H1 (cell line): ENCODE measurements around the gene ZNF598. TPM values are rescaled to one million over a fixed set of nuclear protein-coding genes. Genes with fewer than 3 reads are reported as not detected.

Experiments used
- CTCF ChIA-PET: fragments of 300-600 bp; sonication (Branson Sonifier 250); formaldehyde crosslinking; loops from one replicate; lab custom pipeline; 2021; ENCODE audit not compliant: partially characterized antibody; lab: Charles Lee
- POLR2A ChIA-PET: fragments of 300-600 bp; sonication (Branson Sonifier 250); formaldehyde crosslinking; loops from one replicate; lab custom pipeline; 2021; ENCODE audit warnings: inconsistent platforms; ENCODE audit not compliant: partially characterized antibody; lab: Charles Lee
- DNase-seq, 2 experiments: peaks; one replicate each; pipeline versions ENCODE4 v3.0.0 to v3.0.0-alpha.2; 2010 to 2022; ENCODE audit warnings: low spot score in 2 of 2, low read depth in 1 of 2, mixed read lengths in 1 of 2
- FAIRE-seq: peaks from 2 replicates; lab custom pipeline; 2011; peaks lifted over from hg19 to GRCh38; lab: Jason Lieb, UNC
- H2AFZ ChIP-seq: 2 replicates; pipeline ENCODE4 v1.8.1; 2012; ENCODE audit warnings: low read length, inconsistent platforms
- H2AK5ac ChIP-seq: 2 replicates; pipeline ENCODE4 v1.6.1; 2013; ENCODE audit warnings: low read depth, low read length
- H2BK120ac ChIP-seq: replicated peaks from 2 replicates; pipeline ENCODE3; 2013; ENCODE audit warnings: low read depth, low read length, inconsistent platforms
- H2BK12ac ChIP-seq: 2 replicates; pipeline ENCODE4 v1.6.1; 2013; ENCODE audit warnings: low read depth, low read length
- H2BK15ac ChIP-seq: 2 replicates; pipeline ENCODE4 v1.6.1; 2013; ENCODE audit warnings: low read length
- H2BK20ac ChIP-seq: 2 replicates; pipeline ENCODE4 v1.6.1; 2013; ENCODE audit warnings: low read length
- H2BK5ac ChIP-seq: 2 replicates; pipeline ENCODE4 v1.6.1; 2013; ENCODE audit warnings: low read depth, low read length
- H3K14ac ChIP-seq: 2 replicates; pipeline ENCODE4 v1.6.1; 2013; ENCODE audit warnings: inconsistent platforms; ENCODE audit not compliant: insufficient read length
- H3K18ac ChIP-seq: 2 replicates; pipeline ENCODE4 v1.6.1; 2013; ENCODE audit warnings: low read length; ENCODE audit errors: extremely low read depth
- H3K23ac ChIP-seq: 2 replicates; pipeline ENCODE4 v1.6.1; 2013; ENCODE audit warnings: inconsistent platforms; ENCODE audit not compliant: insufficient read length
- H3K23me2 ChIP-seq: 2 replicates; pipeline ENCODE4 v1.6.1; 2013; ENCODE audit warnings: low read depth, low read length
- H3K27ac ChIP-seq: 2 replicates; pipeline ENCODE4 v1.6.1; 2011; ENCODE audit warnings: low read depth, low read length, inconsistent platforms
- H3K27me3 ChIP-seq, 4 experiments: replicated peaks in 1 of 4; 1 replicate in 1 of 4; 2 replicates in 3 of 4; pipeline versions ENCODE4 v1.6.1 to v1.8.1; 2011 to 2013; ENCODE audit warnings: low read length in 3 of 4, mild to moderate bottlenecking in 3 of 4, inconsistent platforms in 2 of 4, mixed read lengths in 2 of 4, moderate library complexity in 1 of 4; ENCODE audit not compliant: control insufficient read depth in 3 of 4, insufficient read depth in 3 of 4; ENCODE audit errors: extremely low read depth in 1 of 4
- H3K36me3 ChIP-seq, 4 experiments: 2 replicates each; pipeline versions ENCODE4 v1.6.1 to v1.8.1; 2011 to 2013; ENCODE audit warnings: mild to moderate bottlenecking in 4 of 4, low read length in 3 of 4, moderate library complexity in 2 of 4, control low read depth in 1 of 4, inconsistent platforms in 1 of 4; ENCODE audit not compliant: insufficient read depth in 4 of 4, control insufficient read depth in 2 of 4
- H3K4ac ChIP-seq: replicated peaks from 2 replicates; pipeline ENCODE3; 2013; ENCODE audit warnings: low read length, low read depth, mixed read lengths, inconsistent platforms; ENCODE audit not compliant: insufficient read length
- H3K4me1 ChIP-seq, 4 experiments: replicated peaks in 1 of 4; 1 replicate in 1 of 4; 2 replicates in 3 of 4; pipeline versions ENCODE4 v1.6.1 to v1.8.1; 2011 to 2013; ENCODE audit warnings: low read length in 3 of 4, inconsistent platforms in 2 of 4, mixed read lengths in 1 of 4; ENCODE audit not compliant: insufficient read depth in 4 of 4, control insufficient read depth in 3 of 4
- H3K4me2 ChIP-seq, 2 experiments: 2 replicates each; pipeline versions ENCODE4 v1.6.1 to v1.8.1; 2011 to 2013; ENCODE audit warnings: low read depth in 2 of 2, low read length in 2 of 2, control low read depth in 1 of 2, inconsistent platforms in 1 of 2, mild to moderate bottlenecking in 1 of 2; ENCODE audit not compliant: insufficient read depth in 1 of 2
- H3K4me3 ChIP-seq, 4 experiments: fragments of 200-600, 300-600 bp in 1 of 4; sonication (generic), shearing (Covaris generic), sonication (Bioruptor Twin) in 1 of 4; 2 replicates each; pipeline versions ENCODE4 v1.5.1 to v1.8.1; 2011 to 2016; ENCODE audit warnings: low read length in 4 of 4, low read depth in 3 of 4, control low read depth in 2 of 4, inconsistent platforms in 2 of 4, mild to moderate bottlenecking in 2 of 4, mixed read lengths in 1 of 4, moderate library complexity in 1 of 4; ENCODE audit not compliant: insufficient read depth in 2 of 4; ENCODE audit errors: extremely low read depth in 1 of 4
- H3K56ac ChIP-seq: replicated peaks from 2 replicates; pipeline ENCODE3; 2013; ENCODE audit warnings: low read depth, mild to moderate bottlenecking, mixed read lengths, low read length, inconsistent platforms; ENCODE audit not compliant: insufficient read length
- H3K79me1 ChIP-seq: 2 replicates; pipeline ENCODE4 v1.6.1; 2013; ENCODE audit warnings: low read depth, low read length, control low read depth
- H3K79me2 ChIP-seq, 2 experiments: 2 replicates each; pipeline versions ENCODE4 v1.6.1 to v1.8.1; 2012 to 2013; ENCODE audit warnings: low read length in 2 of 2, mild to moderate bottlenecking in 2 of 2, inconsistent platforms in 1 of 2; ENCODE audit not compliant: insufficient read depth in 2 of 2, control insufficient read depth in 1 of 2
- H3K9ac ChIP-seq, 4 experiments: replicated peaks in 1 of 4; 1 replicate in 1 of 4; 2 replicates in 3 of 4; pipeline versions ENCODE4 v1.6.1 to v1.8.1; 2011 to 2013; ENCODE audit warnings: low read depth in 3 of 4, low read length in 3 of 4, control low read depth in 2 of 4, mild to moderate bottlenecking in 2 of 4, moderate library complexity in 2 of 4, inconsistent platforms in 1 of 4; ENCODE audit errors: extremely low read depth in 1 of 4
- H3K9me3 ChIP-seq, 2 experiments: 2 replicates each; pipeline versions ENCODE4 v1.6.1 to v1.8.1; 2012 to 2013; ENCODE audit warnings: mild to moderate bottlenecking in 2 of 2, moderate library complexity in 2 of 2, control low read depth in 1 of 2, inconsistent platforms in 1 of 2, low read depth in 1 of 2, low read length in 1 of 2, mixed read lengths in 1 of 2; ENCODE audit not compliant: insufficient read depth in 2 of 2
- H4K20me1 ChIP-seq, 2 experiments: replicated peaks in 1 of 2; 2 replicates each; pipeline versions ENCODE3 to v1.8.1; 2011 to 2013; ENCODE audit warnings: inconsistent platforms in 2 of 2, low read length in 2 of 2, mild to moderate bottlenecking in 1 of 2; ENCODE audit not compliant: insufficient read depth in 2 of 2, control insufficient read depth in 1 of 2
- H4K5ac ChIP-seq: 2 replicates; pipeline ENCODE4 v1.6.1; 2013; ENCODE audit warnings: low read length, low read depth, mixed read lengths, inconsistent platforms; ENCODE audit not compliant: insufficient read length
- H4K8ac ChIP-seq: 2 replicates; pipeline ENCODE4 v1.8.0; 2013; ENCODE audit warnings: mild to moderate bottlenecking, moderate library complexity, low read length, inconsistent platforms; ENCODE audit not compliant: insufficient read depth; ENCODE audit errors: extremely low read depth
- H4K91ac ChIP-seq: replicated peaks from 2 replicates; pipeline ENCODE3; 2013; ENCODE audit warnings: low read length, mixed read lengths, inconsistent platforms; ENCODE audit not compliant: insufficient read length
- BRCA1 ChIP-seq: IDR thresholded peaks from 2 replicates; pipeline ENCODE4 v1.6.1; 2012; ENCODE audit warnings: low read depth, low read length, improper control_type of control experiment
- CREB1 ChIP-seq: IDR thresholded peaks from 2 replicates; pipeline ENCODE4 v1.6.1; 2012; ENCODE audit warnings: inconsistent platforms
- EGR1 ChIP-seq: IDR thresholded peaks from 2 replicates; pipeline ENCODE4 v1.6.1; 2011; ENCODE audit warnings: low read depth, low read length, borderline replicate concordance
- HDAC2 ChIP-seq, 2 experiments: fragments of 300-600 bp in 1 of 2; sonication (generic) in 1 of 2; IDR thresholded peaks; 2 replicates each; pipeline ENCODE4 v1.6.1; 2011 to 2012; ENCODE audit warnings: low read depth in 2 of 2, low read length in 2 of 2, mild to moderate bottlenecking in 2 of 2, moderate library complexity in 2 of 2, borderline replicate concordance in 1 of 2, inconsistent platforms in 1 of 2
- HDAC6 ChIP-seq: IDR thresholded peaks from one replicate; pipeline ENCODE4 v1.7.1; 2012; ENCODE audit warnings: low read depth, mild to moderate bottlenecking, inconsistent platforms, low read length, moderate library complexity
- WGBS, 2 experiments: shearing (Covaris generic) in 1 of 2; methylation state at CpG; one replicate each; pipeline versions ENCODE4 v1.1.6 to v1.1.7; 2013 to 2015; ENCODE audit warnings: low lambda C conversion rate in 2 of 2, mixed read lengths in 2 of 2, inconsistent platforms in 1 of 2, low coverage in 1 of 2, missing lambda C conversion rate in 1 of 2; ENCODE audit not compliant: insufficient replicate concordance in 2 of 2, insufficient coverage in 1 of 2, insufficient read length in 1 of 2; ENCODE audit errors: extremely low coverage in 1 of 2, missing lambda C conversion rate in 1 of 2; 5-methylcytosine and 5-hydroxymethylcytosine counted together
- polyA plus RNA-seq, 7 experiments: library from polyadenylated mRNA; depleted of rRNA in 3 of 7; stranded (reverse) in 5 of 7; unstranded in 2 of 7; fragments of >200 nt in 5 of 7; fragments of 200-250 nt in 2 of 7; gene quantifications; 1 replicate in 5 of 7; 2 replicates in 1 of 7; 4 replicates in 1 of 7; pipeline versions ENCODE4 v1.2.1 to v1.2.3, GENCODE V29; 2011 to 2013; ENCODE audit warnings: missing spikeins in 2 of 7, mixed read lengths in 2 of 7
- total RNA-seq: library from RNA; stranded (reverse); fragmentation: NEBNext Ultra II Directional; extraction: Animal tissue kit (Norgen Biotek cat#: 25700); gene quantifications from 2 replicates; pipeline ENCODE4 v1.2.1, GENCODE V29; 2021
- TF ChIP-seq, protein P1 (sequence below), 3 experiments: IDR thresholded peaks; 1 replicate in 2 of 3; 2 replicates in 1 of 3; pipeline versions ENCODE4 v1.5.1 to v1.6.1; 2011; ENCODE audit warnings: low read length in 3 of 3, mild to moderate bottlenecking in 3 of 3, inconsistent platforms in 2 of 3, low read depth in 1 of 3, moderate library complexity in 1 of 3; ENCODE audit not compliant: insufficient read depth in 1 of 3; ENCODE audit errors: control extremely low read depth in 1 of 3

The ZNF598 gene
- total and polyA plus RNA-seq, 2 of the 8 experiments (the other 6 are each of a cell fraction or from before 2014, with no cell fraction given), result 29.3 to 47.6 TPM

DNA sequence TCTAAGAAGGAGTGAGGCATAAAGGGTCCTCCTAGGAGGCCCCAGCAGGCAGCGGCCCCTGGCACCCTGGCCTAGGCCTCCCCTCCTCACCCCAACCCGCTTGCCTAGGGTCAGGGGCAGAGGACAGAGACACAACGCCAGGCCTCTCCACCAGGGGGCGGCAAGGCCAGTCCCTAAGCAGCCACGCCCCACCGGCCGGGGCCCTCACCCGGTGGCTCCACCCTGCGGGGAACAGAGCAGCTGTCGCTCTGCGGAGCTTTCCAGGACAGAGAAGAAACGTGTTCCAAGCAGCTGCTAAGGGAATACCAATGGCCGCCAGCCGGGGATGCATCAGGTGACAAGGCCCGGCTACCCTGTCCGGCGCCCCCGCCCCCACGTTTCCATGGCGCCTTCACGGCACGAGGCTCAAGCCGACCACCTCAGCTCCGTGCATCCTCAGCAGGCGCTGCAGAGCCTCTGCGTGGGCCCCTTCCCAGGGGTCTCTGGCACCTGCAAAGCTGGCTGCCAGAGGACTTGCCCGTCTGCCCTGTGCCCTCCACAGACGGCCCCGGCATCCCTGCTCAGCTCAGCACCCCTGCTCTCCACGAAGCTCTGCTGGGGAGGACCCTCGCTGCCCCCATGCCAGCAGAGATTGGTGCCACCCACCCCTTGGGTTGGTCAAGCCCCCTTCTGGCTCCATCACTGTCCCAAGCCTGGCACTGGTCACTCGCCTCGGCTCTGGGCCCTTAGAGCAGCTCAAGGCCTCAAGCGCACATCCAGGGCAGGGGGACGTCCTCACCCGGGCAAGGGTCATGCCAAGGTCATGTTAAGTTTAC lies 5.6 kb downstream of the ZNF598 start:
- peak overlapping the region in 2 of 4 experiments; percentile 14 to 33; a peak in 3 of 8 replicates for H3K4me3 ChIP-seq
- H3K27ac ChIP-seq, result peak overlapping the region; percentile 53; the same call in 1 of the 2 replicates
- TF ChIP-seq EGR1, result peak; percentile 56; the same call in 1 of the 2 replicates
- no peak for TF ChIP-seq HDAC2 (IDR thresholded peaks at IDR 0.05; ENCODE audit: borderline replicate concordance in 1 of 2, low read depth in 2 of 2, low read length in 2 of 2)
- no peak for TF ChIP-seq BRCA1
- TF ChIP-seq, protein P1, sequence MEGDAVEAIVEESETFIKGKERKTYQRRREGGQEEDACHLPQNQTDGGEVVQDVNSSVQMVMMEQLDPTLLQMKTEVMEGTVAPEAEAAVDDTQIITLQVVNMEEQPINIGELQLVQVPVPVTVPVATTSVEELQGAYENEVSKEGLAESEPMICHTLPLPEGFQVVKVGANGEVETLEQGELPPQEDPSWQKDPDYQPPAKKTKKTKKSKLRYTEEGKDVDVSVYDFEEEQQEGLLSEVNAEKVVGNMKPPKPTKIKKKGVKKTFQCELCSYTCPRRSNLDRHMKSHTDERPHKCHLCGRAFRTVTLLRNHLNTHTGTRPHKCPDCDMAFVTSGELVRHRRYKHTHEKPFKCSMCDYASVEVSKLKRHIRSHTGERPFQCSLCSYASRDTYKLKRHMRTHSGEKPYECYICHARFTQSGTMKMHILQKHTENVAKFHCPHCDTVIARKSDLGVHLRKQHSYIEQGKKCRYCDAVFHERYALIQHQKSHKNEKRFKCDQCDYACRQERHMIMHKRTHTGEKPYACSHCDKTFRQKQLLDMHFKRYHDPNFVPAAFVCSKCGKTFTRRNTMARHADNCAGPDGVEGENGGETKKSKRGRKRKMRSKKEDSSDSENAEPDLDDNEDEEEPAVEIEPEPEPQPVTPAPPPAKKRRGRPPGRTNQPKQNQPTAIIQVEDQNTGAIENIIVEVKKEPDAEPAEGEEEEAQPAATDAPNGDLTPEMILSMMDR (IDR thresholded peaks at IDR 0.05; ENCODE audit: control extremely low read depth in 1 of 3, insufficient read depth in 1 of 3, low read depth in 1 of 3, low read length in 3 of 3), result peak in 2 of 3 experiments; percentile 98 to 99; a peak in 3 of 4 replicates
- peak; percentile 69; the same call in 1 of the 2 replicates for TF ChIP-seq CREB1
- no peak for TF ChIP-seq HDAC6

More for the DNA sequence above, 5.6 kb downstream of the ZNF598 start:
- Histone ChIP-seq H3K27me3 (no peaks in the 10 kb centered on the region), H3K14ac (no peak overlapping the region), H3K36me3 (peaks cover 21 to 38% (median 32%) of the 10 kb centered on the region in 4 experiments), H3K4ac (peak overlapping the region; percentile 80), H3K4me1 (peaks cover 0 to 33% (median 18%) of the 10 kb centered on the region in 4 experiments; a peak in 5 of 7 replicates), H3K9me3 (no peaks in the 10 kb centered on the region), H2AK5ac (0 out of 2 replicates have a peak overlapping the region, but pooled peaks have one; percentile 29), H2BK15ac (no peak overlapping the region; the same call in 1 of the 2 replicates), H4K5ac (no peak overlapping the region), H4K20me1 (peaks cover 29 to 69% of the 10 kb centered on the region in 2 experiments), H3K23me2 (peaks cover 5% of the 10 kb centered on the region; the same call in 1 of the 2 replicates), H3K23ac (no peak overlapping the region), H4K91ac (peak overlapping the region; percentile 66), H2AFZ (no peak overlapping the region), H2BK12ac (no peak overlapping the region), H2BK120ac (no peak overlapping the region), H2BK20ac (no peak overlapping the region), H3K79me2 (peaks cover 21 to 48% of the 10 kb centered on the region in 2 experiments; a peak in 3 of 4 replicates), H3K79me1 (peaks cover 9% of the 10 kb centered on the region; the same call in 1 of the 2 replicates), H2BK5ac (peak overlapping the region; percentile 53; the same call in 1 of the 2 replicates), H3K4me2 (peak overlapping the region in 1 of 2 experiments; percentile 63; a peak in 2 of 4 replicates), H3K9ac (peak overlapping the region in 2 of 4 experiments; percentile 2 to 13; a peak in 1 of 7 replicates), H3K18ac (no peak overlapping the region), H3K56ac (no peak overlapping the region), H4K8ac (peak overlapping the region; percentile 23)
- ChIA-PET POLR2A (interaction anchor here (0.6 to 4.7 kb wide), 20 partner anchors 8 to 151 kb away, joined by 3 to 37 read pairs (median 4); partner anchors contain the start of genes GFER, NPW, RNF151 and RPS2), CTCF (interaction anchor here (0.6 to 4.3 kb wide), 40 partner anchors 9 to 942 kb away, joined by 3 to 55 read pairs (median 4); partner anchors contain the start of genes GFER, NOXO1, NPW and NTHL1)
- 31% methylated on average over 35 of the region's 36 CpGs; no CpG with 5 or more reads in 1 of the 2 experiments for WGBS, 2 experiments
- FAIRE-seq, result peak; percentile 88
- DNase-seq, result peak; percentile 90 to 99
